Inflammatory macrophage treated with lipopolysaccharide for 1 hour (primary cell): ENCODE results near the gene CLIP2.
"Not testable (repeated sequence)": the region's sequence is repeated elsewhere in the genome, so short reads cannot be mapped to it uniquely, and the experiment has no call there.

ENCODE experiments used
- DNase-seq, 2 donors: peaks; one replicate each; pipeline ENCODE4 v3.0.0-alpha.2; 2020 to 2022

The CLIP2 gene

GRCh38 chr7:74407958-74408357 lies 118.8 kb downstream of the CLIP2 start:
- DNase-seq = no peak

- DNase-seq = no peak
These were observed 120.4 kb downstream of the CLIP2 start for GRCh38 chr7:74409571-74409970.

DNA sequence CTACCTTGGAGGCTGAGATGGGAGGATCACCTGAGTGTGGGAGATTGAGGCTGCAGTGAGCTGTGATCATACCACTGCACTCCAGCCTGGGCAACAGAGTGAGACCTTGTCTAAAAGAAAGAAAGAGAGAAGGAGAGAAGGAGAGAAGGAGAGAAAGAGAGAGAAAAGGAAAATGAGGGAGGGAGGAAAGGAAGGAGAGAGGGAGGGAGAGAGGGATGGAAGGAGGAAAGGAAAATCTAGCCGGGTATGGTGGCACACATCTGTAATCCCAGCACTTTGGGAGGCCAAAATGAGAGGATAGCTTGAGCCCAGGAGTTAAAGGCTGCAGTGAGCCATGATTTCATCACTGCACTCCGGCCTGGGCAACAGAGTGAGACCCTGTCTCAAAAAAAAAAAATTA lies 121.6 kb downstream of the CLIP2 start:
- no peak for DNase-seq

DNA sequence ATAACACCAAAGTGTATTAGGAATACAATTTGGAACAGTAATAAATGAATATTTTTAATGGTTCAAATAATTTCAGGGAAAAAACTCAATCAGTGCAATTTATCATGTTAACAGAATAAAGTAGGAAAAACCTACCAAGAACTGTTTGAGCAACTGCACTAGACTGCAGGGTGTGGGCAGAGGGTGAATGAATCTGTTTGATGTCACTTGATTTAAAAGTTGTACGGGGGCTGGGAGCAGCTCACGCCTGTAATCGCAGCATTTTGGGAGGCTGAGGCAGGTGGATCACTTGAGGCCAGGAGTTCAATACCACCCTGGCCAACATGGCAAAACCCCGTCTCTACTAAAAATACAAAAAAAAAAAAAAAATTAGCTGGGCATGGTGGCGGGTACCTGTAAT lies 122.4 kb downstream of the CLIP2 start:
- DNase-seq = not testable (repeated sequence)

GRCh38 chr7:74412056-74412455 lies 122.8 kb downstream of the CLIP2 start:
- no peak for DNase-seq

GRCh38 chr7:74412603-74413002 lies 123.4 kb downstream of the CLIP2 start:
- DNase-seq = peak in 1 of 2 donors; percentile 26

DNA sequence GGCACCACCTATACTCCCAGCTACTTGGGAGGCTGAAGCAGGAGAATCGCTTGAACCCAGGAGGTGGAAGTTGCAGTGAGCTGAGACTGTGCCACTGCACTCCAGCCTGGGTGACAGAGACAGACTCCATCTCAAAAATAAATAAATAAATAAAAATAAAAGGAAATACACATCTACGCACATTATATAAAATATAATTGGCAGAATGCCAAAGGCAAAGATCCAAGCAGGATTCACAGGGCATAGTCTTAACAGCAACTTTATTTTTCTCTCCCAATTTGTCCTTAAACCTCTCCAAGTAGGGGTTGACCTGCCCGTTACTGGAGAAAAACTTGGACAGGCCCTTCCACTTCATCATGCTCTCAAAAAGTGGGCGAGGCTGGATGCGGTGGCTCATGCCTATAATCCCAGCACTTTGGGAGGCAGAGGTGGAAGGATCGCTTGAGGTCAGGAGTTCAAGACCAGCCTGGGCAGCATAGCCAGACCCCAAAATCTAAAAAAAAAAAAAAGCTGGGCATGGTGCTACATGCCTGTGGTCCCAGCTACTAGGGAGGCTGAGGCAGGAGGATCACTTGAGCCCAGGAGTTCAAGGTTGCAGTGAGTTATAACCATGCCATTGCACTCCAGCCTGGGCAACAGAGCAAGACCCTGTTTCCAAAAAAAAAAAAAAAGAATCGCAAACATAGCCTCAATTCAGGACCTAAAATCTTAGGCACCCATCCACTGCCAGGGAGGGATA lies 125.6 kb downstream of the CLIP2 start:
- not testable (repeated sequence) for DNase-seq

- DNase-seq = peak; percentile 26 to 79
These were observed 128.3 kb downstream of the CLIP2 start for GRCh38 chr7:74417419-74417971.

- DNase-seq = no peak
These were observed 128.9 kb downstream of the CLIP2 start for GRCh38 chr7:74418076-74418475.

- DNase-seq = no peak
These were observed 129.3 kb downstream of the CLIP2 start for GRCh38 chr7:74418538-74418937.

- not testable (repeated sequence) for DNase-seq
These were observed 130.0 kb downstream of the CLIP2 start for GRCh38 chr7:74419232-74419631.

DNA sequence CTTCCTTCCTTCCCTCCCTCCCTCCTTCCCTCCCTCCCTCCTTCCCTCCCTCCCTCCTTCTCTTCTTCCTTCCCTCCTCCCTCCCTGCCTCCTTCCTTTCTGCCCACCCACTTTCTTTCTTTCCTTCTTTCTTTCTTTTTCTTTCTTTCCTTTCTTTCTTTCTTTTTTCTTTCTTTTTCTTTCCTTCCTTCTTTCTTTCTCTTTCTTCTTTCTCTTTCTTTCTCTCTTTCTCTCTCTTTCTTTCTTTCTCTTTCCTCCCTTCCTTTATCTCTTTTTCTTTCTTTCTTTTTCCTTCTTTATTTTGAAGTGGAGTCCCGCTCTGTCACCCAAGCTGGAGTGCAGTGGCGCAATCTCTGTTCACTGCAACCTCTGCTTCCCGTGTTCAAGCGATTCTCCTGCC lies 130.8 kb downstream of the CLIP2 start:
- no peak for DNase-seq

DNA sequence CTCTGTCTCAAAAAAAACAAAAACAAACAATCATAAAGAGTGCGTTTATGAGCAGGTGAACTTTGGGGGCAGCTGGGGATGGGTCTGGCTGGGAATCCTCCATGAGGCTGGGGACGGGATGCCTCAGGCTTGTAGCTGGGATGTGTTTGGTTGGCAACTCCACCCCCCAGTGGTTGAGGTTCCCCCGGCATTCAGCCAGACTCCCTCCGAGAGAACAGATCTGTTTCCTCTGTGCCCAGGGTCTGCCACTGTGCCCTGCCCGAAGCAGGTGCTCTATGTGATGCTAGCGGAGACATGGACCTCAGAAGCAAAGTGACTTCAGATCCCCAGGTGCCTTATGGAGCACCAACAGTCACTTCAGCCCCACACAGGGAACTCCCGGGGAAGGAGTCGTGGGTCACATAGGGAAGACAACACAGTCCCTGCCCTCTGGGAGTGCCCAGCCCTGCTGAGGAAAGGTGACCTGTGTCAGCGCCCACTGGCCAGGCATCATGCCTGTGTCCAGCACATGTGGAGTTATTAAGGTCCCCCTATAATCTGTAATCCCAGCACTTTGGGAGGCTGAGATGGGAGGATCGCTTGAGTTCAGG lies 135.2 kb downstream of the CLIP2 start:
- no peak for DNase-seq

DNA sequence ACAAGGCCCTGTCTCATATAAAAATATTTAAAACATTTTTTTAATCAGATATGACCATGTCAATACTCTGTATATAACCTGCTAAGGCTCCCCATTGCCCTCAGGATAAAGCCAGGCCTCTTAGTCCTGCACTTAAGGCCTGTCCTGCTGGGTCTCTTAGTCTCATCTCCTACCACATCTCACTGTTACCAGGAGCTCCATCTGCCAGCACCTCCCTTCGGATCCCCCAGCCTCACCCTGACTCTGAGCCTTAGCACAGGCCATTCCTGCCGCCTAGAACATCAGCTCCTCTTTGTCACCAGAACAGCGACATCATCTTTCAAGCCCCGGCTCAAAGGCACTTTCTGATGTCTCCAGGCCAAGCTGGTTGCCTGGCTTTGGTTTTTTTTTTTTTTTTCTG lies 138.8 kb downstream of the CLIP2 start:
- no peak for DNase-seq

GRCh38 chr7:74429153-74429747 lies 140.0 kb downstream of the CLIP2 start:
- no peak for DNase-seq

- not testable (repeated sequence) for DNase-seq
These were observed 141.2 kb downstream of the CLIP2 start for GRCh38 chr7:74430409-74430808.

- no peak for DNase-seq
These were observed 141.8 kb downstream of the CLIP2 start for GRCh38 chr7:74430961-74431466.

- DNase-seq = not testable (repeated sequence)
These were observed 148.0 kb downstream of the CLIP2 start for GRCh38 chr7:74437291-74437571.

DNA sequence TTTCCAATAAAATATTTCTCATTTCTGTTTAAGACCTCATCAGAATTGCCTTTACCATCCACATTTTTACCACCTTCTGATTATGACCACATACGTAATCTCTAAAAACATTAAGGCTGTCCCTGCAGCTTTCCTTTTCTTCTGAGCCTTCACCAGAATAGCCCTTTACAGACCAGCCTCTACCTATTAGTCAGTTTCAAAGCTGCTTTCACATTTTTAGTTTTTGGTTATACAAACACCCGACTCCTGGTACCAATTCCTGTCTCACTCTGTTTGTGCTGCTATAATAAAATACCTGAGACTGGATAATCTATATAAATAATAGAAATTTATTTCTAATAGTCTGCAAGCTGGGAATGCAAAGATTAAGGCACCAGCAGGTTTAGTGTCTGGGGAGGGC lies 149.1 kb downstream of the CLIP2 start:
- no peak for DNase-seq

GRCh38 chr7:74439541-74439940 lies 150.3 kb downstream of the CLIP2 start:
- no peak for DNase-seq

- not testable (repeated sequence) for DNase-seq
These were observed 150.9 kb downstream of the CLIP2 start for GRCh38 chr7:74440143-74440542.

DNA sequence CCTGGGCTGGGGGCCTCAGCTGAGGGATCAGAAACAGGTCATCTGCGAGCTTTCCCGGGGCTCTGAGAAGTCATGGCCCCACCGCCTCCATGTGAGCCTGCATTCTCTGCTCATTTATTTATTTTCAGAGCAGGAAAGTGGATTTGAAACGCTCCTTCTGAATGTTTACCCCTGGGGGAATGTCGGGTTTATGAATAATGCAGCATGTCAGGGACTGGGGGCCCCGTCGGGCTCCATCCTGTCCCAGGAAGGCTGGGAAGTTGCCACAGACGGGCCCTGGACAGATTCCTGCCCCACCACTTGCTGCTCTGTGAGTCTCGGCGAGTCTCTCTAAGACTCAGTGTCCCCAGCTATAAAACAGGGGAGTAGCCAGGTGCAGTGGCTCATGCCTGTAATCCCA lies 152.6 kb downstream of the CLIP2 start:
- no peak for DNase-seq

GRCh38 chr7:74443543-74444247 lies 154.5 kb downstream of the CLIP2 start:
- DNase-seq = no peak
